ENCODE results near the gene SMARCA5.
A peak's percentile ranks its signal among the peaks of the same experiment; 100 is the strongest.

Gene SMARCA5, protein sequence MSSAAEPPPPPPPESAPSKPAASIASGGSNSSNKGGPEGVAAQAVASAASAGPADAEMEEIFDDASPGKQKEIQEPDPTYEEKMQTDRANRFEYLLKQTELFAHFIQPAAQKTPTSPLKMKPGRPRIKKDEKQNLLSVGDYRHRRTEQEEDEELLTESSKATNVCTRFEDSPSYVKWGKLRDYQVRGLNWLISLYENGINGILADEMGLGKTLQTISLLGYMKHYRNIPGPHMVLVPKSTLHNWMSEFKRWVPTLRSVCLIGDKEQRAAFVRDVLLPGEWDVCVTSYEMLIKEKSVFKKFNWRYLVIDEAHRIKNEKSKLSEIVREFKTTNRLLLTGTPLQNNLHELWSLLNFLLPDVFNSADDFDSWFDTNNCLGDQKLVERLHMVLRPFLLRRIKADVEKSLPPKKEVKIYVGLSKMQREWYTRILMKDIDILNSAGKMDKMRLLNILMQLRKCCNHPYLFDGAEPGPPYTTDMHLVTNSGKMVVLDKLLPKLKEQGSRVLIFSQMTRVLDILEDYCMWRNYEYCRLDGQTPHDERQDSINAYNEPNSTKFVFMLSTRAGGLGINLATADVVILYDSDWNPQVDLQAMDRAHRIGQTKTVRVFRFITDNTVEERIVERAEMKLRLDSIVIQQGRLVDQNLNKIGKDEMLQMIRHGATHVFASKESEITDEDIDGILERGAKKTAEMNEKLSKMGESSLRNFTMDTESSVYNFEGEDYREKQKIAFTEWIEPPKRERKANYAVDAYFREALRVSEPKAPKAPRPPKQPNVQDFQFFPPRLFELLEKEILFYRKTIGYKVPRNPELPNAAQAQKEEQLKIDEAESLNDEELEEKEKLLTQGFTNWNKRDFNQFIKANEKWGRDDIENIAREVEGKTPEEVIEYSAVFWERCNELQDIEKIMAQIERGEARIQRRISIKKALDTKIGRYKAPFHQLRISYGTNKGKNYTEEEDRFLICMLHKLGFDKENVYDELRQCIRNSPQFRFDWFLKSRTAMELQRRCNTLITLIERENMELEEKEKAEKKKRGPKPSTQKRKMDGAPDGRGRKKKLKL

DNA sequence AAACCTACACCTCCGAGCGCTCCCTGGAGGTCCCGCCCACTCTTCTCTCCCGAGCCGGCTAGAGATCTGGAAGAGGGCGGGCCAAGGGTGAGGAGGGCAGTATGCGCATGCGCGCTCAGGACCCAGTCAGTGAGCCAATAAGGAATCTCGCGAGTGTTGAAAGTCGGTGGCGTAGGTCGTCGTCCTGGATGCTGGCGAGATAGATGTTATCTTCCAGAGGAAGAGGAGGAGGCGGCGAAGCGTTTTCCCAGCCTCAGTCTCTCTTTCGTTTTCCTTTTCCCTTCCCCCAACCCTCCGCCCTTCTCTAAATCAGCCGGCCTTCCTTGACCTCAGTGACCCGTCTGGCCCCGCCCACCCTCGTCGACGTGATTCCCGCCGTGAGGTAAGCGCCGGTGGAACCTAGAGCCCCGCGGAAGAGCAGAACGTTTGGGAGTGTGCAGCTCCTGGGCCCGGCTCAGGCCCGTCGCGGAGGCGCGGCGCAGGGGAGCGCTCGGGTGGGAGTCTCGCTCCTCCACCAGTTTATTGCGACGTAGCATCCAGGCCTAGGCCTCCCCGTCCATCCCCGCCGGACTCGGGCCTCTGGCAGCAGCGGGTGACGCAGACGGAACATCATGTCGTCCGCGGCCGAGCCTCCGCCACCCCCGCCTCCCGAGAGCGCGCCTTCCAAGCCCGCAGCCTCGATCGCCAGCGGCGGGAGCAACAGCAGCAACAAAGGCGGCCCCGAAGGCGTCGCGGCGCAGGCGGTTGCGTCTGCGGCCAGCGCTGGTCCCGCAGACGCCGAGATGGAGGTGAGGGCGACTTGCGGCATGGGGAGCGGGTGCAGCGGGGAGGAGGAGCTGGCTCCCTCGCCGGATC lies at the start of gene SMARCA5:
Gene SMARCA5, plus strand, starts transcription at position 389 of the 855 bp plus-strand sequence. Its CDS starts 223 bp downstream, at position 612.
- Mint-ChIP-seq H3K4me3 (peak within 1 kb of the TSS; percentile 91), H3K27ac (peak within 1 kb of the TSS; percentile 99), H3K36me3 (peaks cover 2% of the 10 kb centered on the region), H3K9me3 (no peaks in the 10 kb centered on the region), H3K4me1 (peaks cover 18% of the 10 kb centered on the region), H3K27me3 (no peaks in the 10 kb centered on the region)
- ATAC-seq (ENCODE audit: low read depth) (peak; percentile 84), DNase-seq (ENCODE audit: low spot score in 2 of 2) (peak; percentile 90 to 93)

DNA sequence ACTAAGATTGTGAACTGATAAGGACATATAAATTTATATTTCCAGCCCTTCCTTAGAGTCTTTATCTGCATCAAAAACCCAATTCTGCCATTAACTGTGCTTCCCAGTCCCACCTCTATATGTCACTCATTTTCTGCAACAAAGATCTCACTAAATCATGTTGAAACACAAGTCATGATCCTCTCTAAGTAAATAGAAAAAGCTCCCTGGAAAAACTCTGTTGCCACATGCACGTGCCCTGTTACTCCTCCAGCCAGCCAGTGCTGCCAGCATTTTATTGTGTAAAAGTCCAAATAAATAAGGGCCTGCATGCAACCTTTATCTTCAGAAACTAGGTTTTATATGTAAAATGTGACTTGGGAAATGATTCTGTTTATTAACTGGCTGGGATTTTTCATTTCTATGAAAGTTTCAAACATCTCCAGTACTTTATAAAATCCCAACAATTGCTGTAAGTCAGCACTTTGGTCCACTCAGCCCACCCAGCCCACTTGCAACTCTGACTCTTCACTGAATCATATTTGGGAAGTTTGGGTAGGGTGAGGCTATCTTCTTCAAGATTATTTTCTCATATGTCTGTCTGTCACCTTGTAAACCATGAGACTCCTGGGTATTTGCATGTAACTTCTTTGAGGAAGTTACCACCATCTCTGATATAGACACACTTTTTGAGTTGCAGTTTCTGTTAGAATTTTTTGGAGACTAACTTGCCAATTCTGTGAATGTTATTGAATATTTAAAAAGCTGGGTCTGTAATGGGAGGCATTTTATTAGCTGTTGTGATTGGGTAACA lies 40.0 kb upstream of the SMARCA5 start:
- Mint-ChIP-seq H3K27ac (peak overlapping the region; percentile 24), H3K4me1 (peaks cover 6% of the 10 kb centered on the region), H3K4me3 (no peak overlapping the region), H3K9me3 (no peaks in the 10 kb centered on the region), H3K36me3 (no peaks in the 10 kb centered on the region), H3K27me3 (no peaks in the 10 kb centered on the region)
- DNase-seq (ENCODE audit: low spot score in 2 of 2) (no peak), ATAC-seq (ENCODE audit: low read depth) (peak; percentile 70)

DNA sequence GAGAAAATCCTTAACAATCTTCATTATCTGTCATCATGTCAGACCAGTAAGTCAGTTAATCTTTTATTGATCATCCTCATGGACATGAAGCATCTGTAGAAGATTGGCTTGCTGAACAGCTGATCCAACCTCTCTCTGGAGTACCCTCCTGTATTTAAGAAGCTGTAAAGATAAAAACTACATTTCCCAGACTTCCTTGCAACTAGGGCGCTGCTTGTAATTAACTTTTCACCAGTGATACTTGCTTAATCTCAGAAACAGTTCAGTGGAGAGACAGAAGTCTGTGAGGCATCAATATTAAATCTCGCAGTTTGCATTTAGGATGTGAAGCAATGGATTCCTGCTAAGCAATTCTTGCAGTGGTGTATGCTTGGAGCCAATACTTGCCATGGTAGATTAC lies 36.0 kb upstream of the SMARCA5 start:
- Mint-ChIP-seq H3K9me3 (no peaks in the 10 kb centered on the region), H3K27me3 (no peaks in the 10 kb centered on the region), H3K4me1 (peaks cover 6% of the 10 kb centered on the region), H3K36me3 (no peaks in the 10 kb centered on the region), H3K27ac (no peak overlapping the region), H3K4me3 (no peak overlapping the region)
- ATAC-seq (ENCODE audit: low read depth) (no peak), DNase-seq (ENCODE audit: low spot score in 2 of 2) (no peak)

DNA sequence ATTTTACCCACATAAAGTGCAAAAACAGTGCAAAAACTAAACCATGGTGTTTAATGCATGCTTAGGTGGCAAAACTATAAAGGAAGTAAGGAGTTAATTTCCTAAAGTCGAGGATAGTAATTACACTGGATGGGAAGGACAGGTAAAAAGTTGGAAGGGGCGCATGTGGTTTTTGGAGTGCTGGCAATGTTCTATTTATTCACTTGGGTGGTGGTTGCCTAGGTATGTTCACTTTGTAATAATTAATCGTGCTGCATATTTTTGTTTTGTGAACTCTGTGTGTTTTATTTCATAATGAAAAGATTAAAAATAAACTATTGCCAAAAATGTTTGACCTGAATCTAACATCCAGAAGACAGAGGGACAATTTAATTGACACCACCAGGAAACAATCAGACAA lies 32.1 kb upstream of the SMARCA5 start:
- Mint-ChIP-seq H3K4me3 (no peak overlapping the region), H3K4me1 (no peaks in the 10 kb centered on the region), H3K27ac (no peak overlapping the region), H3K27me3 (peaks cover 8% of the 10 kb centered on the region), H3K36me3 (no peaks in the 10 kb centered on the region), H3K9me3 (no peaks in the 10 kb centered on the region)
- ATAC-seq (ENCODE audit: low read depth) (no peak), DNase-seq (ENCODE audit: low spot score in 2 of 2) (no peak)

DNA sequence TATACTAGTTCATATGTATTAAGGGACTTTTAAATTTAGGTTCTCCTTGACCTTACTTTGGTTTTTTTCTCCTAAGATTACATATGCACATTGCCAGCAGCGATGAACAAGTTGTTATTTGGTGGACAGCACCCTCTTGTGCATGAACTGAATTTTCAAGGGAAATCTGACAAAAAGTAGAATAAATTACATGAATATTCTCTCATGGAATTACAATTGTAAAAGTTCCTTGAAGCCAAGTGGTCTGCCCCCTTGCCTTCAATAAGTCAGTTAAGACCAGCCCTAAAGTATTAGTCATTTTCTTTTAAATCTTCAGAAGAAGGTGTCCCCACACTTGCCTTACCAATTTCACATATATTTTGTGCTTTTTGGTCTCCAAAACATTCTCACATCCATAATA lies 30.7 kb upstream of the SMARCA5 start:
- DNase-seq (ENCODE audit: low spot score in 2 of 2): peak; percentile 13 to 19
- H3K4me1 Mint-ChIP-seq: no peaks in the 10 kb centered on the region
- peak; percentile 32 for ATAC-seq (ENCODE audit: low read depth)

DNA sequence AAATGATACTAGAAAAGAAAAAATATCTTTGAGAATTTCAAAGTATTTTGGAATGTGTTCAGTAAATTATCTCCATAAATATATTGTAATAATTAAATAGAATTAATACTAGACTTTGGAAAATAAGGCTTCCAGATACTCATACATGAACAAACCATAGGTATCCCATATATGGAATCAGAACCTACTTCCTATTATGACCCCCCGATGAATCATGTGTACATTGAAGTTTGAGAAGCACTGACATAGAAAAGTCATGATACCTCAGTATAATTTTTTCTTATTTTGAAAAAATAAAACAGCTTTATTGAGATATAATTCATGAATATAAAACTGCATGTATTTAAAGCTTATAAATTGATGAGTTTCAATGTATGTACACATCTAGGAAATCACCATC lies 27.2 kb upstream of the SMARCA5 start:
- Mint-ChIP-seq H3K27me3 (peaks cover 8% of the 10 kb centered on the region), H3K9me3 (peaks cover 1% of the 10 kb centered on the region), H3K4me1 (no peaks in the 10 kb centered on the region), H3K36me3 (no peaks in the 10 kb centered on the region), H3K4me3 (no peak overlapping the region), H3K27ac (no peak overlapping the region)
- no peak for ATAC-seq (ENCODE audit: low read depth)
- DNase-seq (ENCODE audit: low spot score in 2 of 2): no peak

More for the DNA sequence above, 30.7 kb upstream of the SMARCA5 start:
- Mint-ChIP-seq H3K4me3 (no peak overlapping the region), H3K27me3 (peaks cover 8% of the 10 kb centered on the region), H3K27ac (no peak overlapping the region), H3K9me3 (no peaks in the 10 kb centered on the region), H3K36me3 (no peaks in the 10 kb centered on the region)

DNA sequence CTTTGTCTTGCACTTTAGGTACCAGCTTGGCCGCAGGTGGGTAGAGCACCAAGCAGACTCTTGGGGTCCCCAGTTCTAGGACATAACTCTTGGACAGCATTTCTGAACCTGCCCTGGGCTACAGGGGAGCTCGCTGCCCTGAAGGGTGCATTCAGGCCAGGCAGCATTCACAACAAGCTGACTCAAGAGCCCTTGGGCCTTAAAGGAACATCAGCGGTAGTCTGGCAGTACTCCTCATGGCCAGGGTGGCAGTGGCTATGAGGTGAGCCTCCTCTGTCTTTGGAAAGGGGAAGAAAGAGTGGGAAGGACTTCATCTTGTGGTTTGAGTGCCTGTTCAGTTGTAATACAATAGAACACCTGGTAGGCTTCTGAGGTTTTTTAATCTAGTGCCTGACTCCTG lies 24.8 kb upstream of the SMARCA5 start:
- no peak for DNase-seq (ENCODE audit: low spot score in 2 of 2)
- no peaks in the 10 kb centered on the region for H3K4me1 Mint-ChIP-seq
- H3K9me3 Mint-ChIP-seq: peaks cover 3% of the 10 kb centered on the region
- no peak overlapping the region for H3K4me3 Mint-ChIP-seq
- no peaks in the 10 kb centered on the region for H3K36me3 Mint-ChIP-seq
- ATAC-seq (ENCODE audit: low read depth): no peak
- H3K27me3 Mint-ChIP-seq: peaks cover 8% of the 10 kb centered on the region
- no peak overlapping the region for H3K27ac Mint-ChIP-seq

DNA sequence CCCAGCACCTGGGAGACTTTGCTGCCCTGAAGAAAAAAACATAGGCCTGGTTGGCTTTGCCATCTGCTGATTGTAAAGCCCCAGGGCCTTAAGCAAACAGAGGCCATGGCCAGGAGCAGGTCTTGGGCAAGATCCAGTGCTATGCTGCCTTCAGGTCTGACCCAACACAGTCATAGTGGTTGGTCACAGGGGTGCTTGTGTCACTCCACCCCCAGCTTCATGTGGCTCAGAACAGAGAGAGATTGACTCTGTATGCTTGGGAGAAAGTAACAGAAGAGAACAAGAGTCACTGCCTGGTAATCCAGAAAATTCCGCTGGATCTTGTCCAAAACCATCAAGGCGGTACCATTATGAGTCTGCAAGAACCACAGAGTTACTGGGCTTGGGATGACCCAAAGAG lies 24.4 kb upstream of the SMARCA5 start:
- H3K4me3 Mint-ChIP-seq: no peak overlapping the region
- DNase-seq (ENCODE audit: low spot score in 2 of 2) (no peak), ATAC-seq (ENCODE audit: low read depth) (no peak)
- peaks cover 3% of the 10 kb centered on the region for H3K9me3 Mint-ChIP-seq
- no peaks in the 10 kb centered on the region for H3K4me1 Mint-ChIP-seq
- no peaks in the 10 kb centered on the region for H3K36me3 Mint-ChIP-seq
- peaks cover 8% of the 10 kb centered on the region for H3K27me3 Mint-ChIP-seq
- H3K27ac Mint-ChIP-seq: no peak overlapping the region

DNA sequence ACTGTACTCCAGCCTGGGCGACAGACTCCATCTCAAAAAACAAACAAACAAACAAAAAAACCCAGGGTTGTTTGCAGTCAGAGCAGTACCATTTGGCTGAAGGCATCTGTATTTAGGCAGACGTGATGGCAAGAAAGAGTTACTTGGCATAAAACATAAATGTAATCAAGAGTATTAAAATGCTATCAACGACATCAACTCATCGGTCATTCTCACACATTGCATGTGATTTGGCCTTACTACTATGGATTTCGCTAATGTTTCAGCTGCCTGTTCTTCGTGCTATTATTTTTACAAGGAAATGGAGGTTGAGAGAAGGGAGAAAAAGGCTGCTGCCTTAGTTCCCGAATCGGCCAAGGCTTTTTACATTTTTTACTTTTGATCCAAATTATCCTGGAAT lies 15.5 kb upstream of the SMARCA5 start:
- no peak overlapping the region for H3K4me3 Mint-ChIP-seq
- peaks cover 2% of the 10 kb centered on the region for H3K4me1 Mint-ChIP-seq
- no peaks in the 10 kb centered on the region for H3K36me3 Mint-ChIP-seq
- peaks cover 2% of the 10 kb centered on the region for H3K9me3 Mint-ChIP-seq
- H3K27me3 Mint-ChIP-seq: no peaks in the 10 kb centered on the region
- DNase-seq (ENCODE audit: low spot score in 2 of 2) (no peak), ATAC-seq (ENCODE audit: low read depth) (no peak)
- H3K27ac Mint-ChIP-seq: no peak overlapping the region

DNA sequence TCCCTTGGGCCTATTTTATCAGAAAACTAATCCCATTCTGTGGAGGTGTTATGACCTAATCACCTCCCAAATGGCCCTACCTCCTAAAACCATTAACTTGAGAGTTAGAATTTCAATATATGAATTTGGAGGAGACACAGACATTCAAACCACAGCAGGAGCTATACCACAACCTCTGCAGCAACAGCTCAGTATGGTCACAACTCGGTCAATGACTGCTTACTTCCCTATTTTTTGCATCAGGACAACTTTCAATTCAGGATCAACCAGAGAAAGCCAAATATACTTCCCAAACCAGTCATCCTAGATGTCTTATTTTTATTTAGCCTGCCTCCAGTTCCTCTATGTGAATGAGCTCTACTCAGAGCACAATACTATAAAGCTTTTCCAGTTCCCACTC lies 11.3 kb upstream of the SMARCA5 start:
- DNase-seq (ENCODE audit: low spot score in 2 of 2): no peak
- no peaks in the 10 kb centered on the region for H3K36me3 Mint-ChIP-seq
- peaks cover 2% of the 10 kb centered on the region for H3K4me1 Mint-ChIP-seq
- ATAC-seq (ENCODE audit: low read depth): no peak
- H3K4me3 Mint-ChIP-seq: no peak overlapping the region
- H3K27ac Mint-ChIP-seq: no peak overlapping the region
- H3K9me3 Mint-ChIP-seq: peaks cover 2% of the 10 kb centered on the region
- no peaks in the 10 kb centered on the region for H3K27me3 Mint-ChIP-seq

DNA sequence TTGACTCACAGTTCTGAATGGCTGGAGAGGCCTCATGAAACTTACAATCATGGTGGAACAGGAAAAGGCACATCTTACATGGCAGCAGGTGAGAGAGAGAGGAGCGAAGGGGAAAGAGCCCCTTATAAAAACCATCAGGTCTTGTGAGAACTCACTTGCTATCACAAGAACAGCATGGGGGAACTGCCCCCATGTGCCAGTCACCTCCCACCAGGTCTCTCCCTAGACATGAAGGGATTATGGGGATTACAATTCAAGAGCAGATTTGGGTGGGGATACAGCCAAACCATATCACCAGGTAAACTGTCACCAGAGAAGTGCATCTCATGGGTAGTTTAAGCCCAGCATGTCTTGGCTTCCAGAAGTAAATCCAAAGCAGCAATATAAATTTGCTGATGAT lies 7.5 kb upstream of the SMARCA5 start:
- ATAC-seq (ENCODE audit: low read depth) (no peak), DNase-seq (ENCODE audit: low spot score in 2 of 2) (no peak)
- Mint-ChIP-seq H3K27me3 (no peaks in the 10 kb centered on the region), H3K9me3 (peaks cover 1% of the 10 kb centered on the region), H3K4me3 (no peak overlapping the region), H3K4me1 (peaks cover 2% of the 10 kb centered on the region), H3K36me3 (no peaks in the 10 kb centered on the region), H3K27ac (no peak overlapping the region)

DNA sequence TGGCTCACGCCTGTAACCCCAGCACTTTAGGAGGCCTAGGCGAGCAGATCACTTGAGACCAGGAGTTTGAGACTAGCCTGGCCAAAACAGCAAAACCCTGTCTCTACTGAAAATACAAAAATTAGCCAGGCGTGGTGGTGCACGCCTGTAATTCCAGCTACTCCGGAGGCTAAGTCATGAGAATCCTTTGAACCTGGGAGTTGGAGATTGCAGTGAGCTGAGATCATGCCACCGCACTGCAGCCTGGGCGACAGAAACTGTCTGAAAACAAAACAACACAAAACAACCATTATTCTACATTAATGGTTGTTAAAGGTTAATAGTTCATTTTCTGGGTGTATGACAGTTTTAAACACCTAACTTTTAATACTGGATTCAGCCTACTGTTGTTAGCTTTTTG lies 1.6 kb upstream of the SMARCA5 start:
- H3K9me3 Mint-ChIP-seq: no peaks in the 10 kb centered on the region
- no peak for ATAC-seq (ENCODE audit: low read depth)
- no peak overlapping the region for H3K4me3 Mint-ChIP-seq
- H3K27ac Mint-ChIP-seq: no peak overlapping the region
- no peaks in the 10 kb centered on the region for H3K27me3 Mint-ChIP-seq
- peaks cover 16% of the 10 kb centered on the region for H3K4me1 Mint-ChIP-seq
- H3K36me3 Mint-ChIP-seq: peaks cover 2% of the 10 kb centered on the region
- no peak for DNase-seq (ENCODE audit: low spot score in 2 of 2)

DNA sequence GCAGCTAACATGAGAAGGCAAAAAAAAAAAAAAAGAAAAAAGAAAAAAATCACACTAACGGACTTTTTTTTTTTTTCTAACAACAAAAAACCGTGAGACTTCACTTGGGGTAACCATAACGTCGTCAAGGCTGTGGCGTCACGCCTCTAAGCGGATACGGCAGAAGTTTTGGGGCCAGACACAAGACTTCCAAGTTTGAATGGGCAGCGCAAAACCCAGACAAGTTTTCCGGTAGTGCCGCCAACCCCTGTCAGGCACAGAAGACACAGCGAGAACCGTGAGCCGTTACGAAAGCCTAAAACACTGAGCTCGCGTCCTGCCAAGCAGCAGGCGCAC lies 556 bp upstream of the SMARCA5 start:
- peaks cover 18% of the 10 kb centered on the region for H3K4me1 Mint-ChIP-seq
- H3K27ac Mint-ChIP-seq: peak overlapping the region; percentile 99
- H3K36me3 Mint-ChIP-seq: peaks cover 2% of the 10 kb centered on the region
- H3K9me3 Mint-ChIP-seq: no peaks in the 10 kb centered on the region
- DNase-seq (ENCODE audit: low spot score in 2 of 2): peak in 1 of 2 donors; percentile 88
- no peaks in the 10 kb centered on the region for H3K27me3 Mint-ChIP-seq
- H3K4me3 Mint-ChIP-seq: peak overlapping the region; percentile 91
- peak; percentile 60 for ATAC-seq (ENCODE audit: low read depth)
